ENCODE measurements around the gene PPM1J. TPM values are rescaled to one million over a fixed set of nuclear protein-coding genes. Genes with fewer than 3 reads are reported as not detected.
A peak's percentile ranks its signal among the peaks of the same experiment; 100 is the strongest.

The PPM1J gene
- total RNA-seq, 1 donor from 2014 or later, result 2.1 TPM

DNA sequence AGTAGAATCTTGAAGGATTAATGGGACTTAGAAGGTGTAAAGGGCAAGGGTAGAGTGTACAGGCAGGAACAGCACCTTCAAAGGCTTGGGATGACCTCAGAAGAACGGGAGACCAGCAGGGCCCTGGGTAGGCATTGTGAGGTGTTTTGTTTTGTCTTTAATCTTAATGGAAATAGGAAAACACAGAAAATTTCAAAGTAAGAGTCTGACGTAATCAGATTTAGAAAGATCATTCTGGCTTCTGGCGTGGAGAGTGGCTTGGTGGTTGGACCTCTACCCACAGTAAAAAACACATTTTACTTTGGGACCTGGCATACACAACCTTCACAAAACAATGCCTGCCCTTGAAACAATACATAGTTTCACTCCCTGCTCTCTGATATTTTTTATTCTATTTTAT lies 36.5 kb downstream of the PPM1J start:
- TF ChIP-seq, protein P1, sequence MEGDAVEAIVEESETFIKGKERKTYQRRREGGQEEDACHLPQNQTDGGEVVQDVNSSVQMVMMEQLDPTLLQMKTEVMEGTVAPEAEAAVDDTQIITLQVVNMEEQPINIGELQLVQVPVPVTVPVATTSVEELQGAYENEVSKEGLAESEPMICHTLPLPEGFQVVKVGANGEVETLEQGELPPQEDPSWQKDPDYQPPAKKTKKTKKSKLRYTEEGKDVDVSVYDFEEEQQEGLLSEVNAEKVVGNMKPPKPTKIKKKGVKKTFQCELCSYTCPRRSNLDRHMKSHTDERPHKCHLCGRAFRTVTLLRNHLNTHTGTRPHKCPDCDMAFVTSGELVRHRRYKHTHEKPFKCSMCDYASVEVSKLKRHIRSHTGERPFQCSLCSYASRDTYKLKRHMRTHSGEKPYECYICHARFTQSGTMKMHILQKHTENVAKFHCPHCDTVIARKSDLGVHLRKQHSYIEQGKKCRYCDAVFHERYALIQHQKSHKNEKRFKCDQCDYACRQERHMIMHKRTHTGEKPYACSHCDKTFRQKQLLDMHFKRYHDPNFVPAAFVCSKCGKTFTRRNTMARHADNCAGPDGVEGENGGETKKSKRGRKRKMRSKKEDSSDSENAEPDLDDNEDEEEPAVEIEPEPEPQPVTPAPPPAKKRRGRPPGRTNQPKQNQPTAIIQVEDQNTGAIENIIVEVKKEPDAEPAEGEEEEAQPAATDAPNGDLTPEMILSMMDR (IDR thresholded peaks at IDR 0.05; ENCODE audit: insufficient read depth, low read length, poor library complexity, severe bottlenecking), result no peak
- no peak for DNase-seq (ENCODE audit: low read depth)
- H3K4me3 ChIP-seq (ENCODE audit: low read depth, low read length), result no peak overlapping the region
- H3K27me3 ChIP-seq (ENCODE audit: control insufficient read depth, insufficient read depth, low read length), result no peaks in the 10 kb centered on the region
- no peaks in the 10 kb centered on the region for H3K36me3 ChIP-seq (ENCODE audit: control insufficient read depth, insufficient read depth, low read length)

GRCh38 chr1:112677501-112677900 lies 37.6 kb downstream of the PPM1J start:
- no peaks in the 10 kb centered on the region for H3K27me3 ChIP-seq (ENCODE audit: control insufficient read depth, insufficient read depth, low read length)
- TF ChIP-seq, protein P1 (IDR thresholded peaks at IDR 0.05; ENCODE audit: insufficient read depth, low read length, poor library complexity, severe bottlenecking), result no peak
- no peak for DNase-seq (ENCODE audit: low read depth)
- no peak overlapping the region for H3K4me3 ChIP-seq (ENCODE audit: low read depth, low read length)
- no peaks in the 10 kb centered on the region for H3K36me3 ChIP-seq (ENCODE audit: control insufficient read depth, insufficient read depth, low read length)

DNA sequence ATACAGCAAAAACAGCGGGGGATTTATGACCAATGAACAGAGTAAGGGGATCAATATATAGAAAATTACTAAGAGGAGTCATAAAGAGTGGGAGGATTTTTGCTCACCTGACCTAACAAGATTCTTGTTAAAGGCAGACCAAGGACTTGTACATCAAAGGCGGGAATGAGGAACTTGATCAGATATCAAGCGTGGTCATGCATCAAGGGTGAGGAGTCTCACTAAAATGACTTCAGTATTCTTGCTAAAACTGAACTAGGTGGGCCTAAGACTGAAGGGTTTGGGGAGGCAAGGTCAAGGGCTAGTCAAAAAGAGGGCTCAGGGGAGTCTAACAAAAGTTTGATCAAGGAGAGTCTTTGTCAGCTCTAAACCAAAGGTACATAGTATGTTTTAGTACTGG lies 38.6 kb downstream of the PPM1J start:
- DNase-seq (ENCODE audit: low read depth), result no peak
- TF ChIP-seq, protein P1 (IDR thresholded peaks at IDR 0.05; ENCODE audit: insufficient read depth, low read length, poor library complexity, severe bottlenecking), result no peak

DNA sequence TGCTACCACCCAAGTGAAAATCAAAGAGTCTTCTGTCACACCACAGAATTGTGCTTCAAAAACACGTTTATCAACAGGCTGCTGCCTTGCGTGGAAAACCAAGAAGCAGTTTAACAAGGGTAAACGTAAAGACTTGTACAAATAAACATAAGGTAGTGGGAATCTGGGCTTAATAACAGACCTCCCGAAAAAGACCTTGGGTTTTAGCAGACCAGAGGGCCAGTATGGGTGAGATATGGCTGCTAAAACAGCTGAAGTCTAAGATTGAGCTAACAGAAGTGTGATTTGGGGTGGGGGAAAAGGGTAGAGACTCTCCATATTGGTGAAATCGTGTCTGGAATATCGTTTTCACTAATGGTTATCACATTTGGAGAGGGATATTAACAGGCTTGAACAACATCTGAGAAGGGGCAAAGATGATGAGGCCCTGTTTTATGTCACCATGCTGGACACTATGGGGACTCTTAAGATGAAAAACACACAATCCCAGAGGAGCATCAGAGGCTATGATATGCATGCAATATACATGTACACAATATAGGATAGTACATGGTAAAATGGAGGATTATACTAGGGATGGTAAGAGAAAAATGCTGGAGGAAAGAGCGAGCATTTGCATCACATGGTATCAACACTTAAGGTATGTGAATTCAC lies 39.3 kb downstream of the PPM1J start:
- Histone ChIP-seq H3K4me3 (ENCODE audit: low read depth, low read length) (peak overlapping the region; percentile 89), H3K36me3 (ENCODE audit: control insufficient read depth, insufficient read depth, low read length) (no peaks in the 10 kb centered on the region), H3K27me3 (ENCODE audit: control insufficient read depth, insufficient read depth, low read length) (no peaks in the 10 kb centered on the region)
- DNase-seq (ENCODE audit: low read depth), result no peak
- TF ChIP-seq, protein P1 (IDR thresholded peaks at IDR 0.05; ENCODE audit: insufficient read depth, low read length, poor library complexity, severe bottlenecking), result no peak

More for the DNA sequence above, 38.6 kb downstream of the PPM1J start:
- Histone ChIP-seq H3K36me3 (ENCODE audit: control insufficient read depth, insufficient read depth, low read length) (no peaks in the 10 kb centered on the region), H3K4me3 (ENCODE audit: low read depth, low read length) (no peak overlapping the region), H3K27me3 (ENCODE audit: control insufficient read depth, insufficient read depth, low read length) (no peaks in the 10 kb centered on the region)

DNA sequence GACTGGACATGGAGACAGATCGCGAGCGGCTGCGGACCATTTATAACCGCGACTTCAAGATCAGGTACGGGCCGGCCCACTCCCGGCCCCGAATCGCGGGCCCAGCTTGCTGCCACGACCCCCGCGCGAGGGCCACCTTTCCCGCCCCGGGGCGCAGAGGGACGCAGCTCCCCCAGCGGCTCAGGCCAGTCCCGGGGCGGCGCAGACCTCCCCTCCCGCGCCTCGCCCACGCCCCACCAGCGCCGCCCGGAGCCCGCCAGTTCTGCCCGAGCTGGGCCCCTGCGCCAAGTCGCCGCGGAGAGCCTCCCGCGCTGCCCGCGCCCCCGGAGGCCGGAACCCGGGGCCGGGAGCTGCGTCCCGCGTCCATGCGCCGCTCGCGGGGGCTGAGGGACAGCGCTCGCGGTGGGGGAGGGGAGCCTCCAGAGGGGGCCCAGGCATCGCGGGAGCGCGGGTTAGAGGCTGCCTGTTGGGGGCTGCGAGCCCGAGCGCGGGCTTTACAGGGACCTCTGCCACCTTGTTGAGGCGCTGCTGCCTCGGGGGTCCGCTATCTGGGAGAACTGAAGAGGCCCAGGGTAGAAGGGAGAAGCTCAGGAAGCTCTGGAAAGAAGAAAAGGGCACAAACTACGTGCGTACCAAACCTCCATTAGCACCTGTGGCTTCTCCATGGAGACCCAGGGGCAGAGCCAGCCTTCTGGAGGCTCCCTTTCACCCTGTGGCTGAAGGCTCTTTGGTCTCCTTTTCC lies 40.0 kb downstream of the PPM1J start:
- Histone ChIP-seq H3K36me3 (ENCODE audit: control insufficient read depth, insufficient read depth, low read length) (no peaks in the 10 kb centered on the region), H3K4me3 (ENCODE audit: low read depth, low read length) (peak overlapping the region; percentile 89), H3K27me3 (ENCODE audit: control insufficient read depth, insufficient read depth, low read length) (no peaks in the 10 kb centered on the region)
- DNase-seq (ENCODE audit: low read depth), result no peak
- TF ChIP-seq, protein P1 (IDR thresholded peaks at IDR 0.05; ENCODE audit: insufficient read depth, low read length, poor library complexity, severe bottlenecking), result no peak

Measured in kidney epithelial cell (primary cell).